CD4-positive, alpha-beta T cell treated with Interleukin-6 at 100 ng/mL for 8 hours (primary cell): ENCODE data around the gene TARS2.

Experiments used
- DNase-seq: peaks from one replicate; pipeline ENCODE4 v3.0.0-alpha.2; 2020; ENCODE audit warnings: mixed read lengths, low spot score

The TARS2 gene

GRCh38 chr1:150537732-150538684 is 50.8 kb downstream of the TARS2 start:
- no peak for DNase-seq

DNA sequence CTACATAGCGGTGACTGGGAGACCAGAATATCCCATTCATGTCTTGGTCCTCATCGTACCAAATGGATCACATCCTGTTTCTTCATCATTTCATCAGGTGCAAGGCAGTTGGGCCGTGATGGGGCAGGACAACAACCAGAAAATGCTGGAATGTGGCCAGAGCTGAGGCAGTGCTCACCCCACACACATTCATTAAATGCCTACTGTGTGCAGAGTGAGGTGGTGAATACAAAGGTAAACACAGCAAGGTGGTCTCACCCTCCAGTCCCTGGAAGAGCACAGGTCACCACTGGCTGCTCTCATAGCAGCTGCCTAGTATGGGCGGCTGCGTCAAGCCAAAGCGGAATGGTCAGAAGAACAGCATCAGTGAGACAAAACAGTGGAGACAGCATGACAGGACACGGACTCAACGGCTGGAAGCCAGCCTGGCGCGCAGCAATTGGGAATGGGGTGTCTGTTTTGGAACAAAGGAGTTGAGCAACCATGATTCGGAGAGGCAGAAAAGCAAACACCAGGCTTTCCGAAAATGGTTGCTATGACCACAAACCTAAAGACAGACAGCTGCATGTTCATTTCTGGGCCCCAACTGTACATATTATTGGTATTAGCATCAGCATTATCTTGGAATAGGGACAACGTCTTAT is 56.4 kb downstream of the TARS2 start:
- no peak for DNase-seq

- DNase-seq, result no peak
These were observed 57.0 kb downstream of the TARS2 start for GRCh38 chr1:150544204-150544603.

DNA sequence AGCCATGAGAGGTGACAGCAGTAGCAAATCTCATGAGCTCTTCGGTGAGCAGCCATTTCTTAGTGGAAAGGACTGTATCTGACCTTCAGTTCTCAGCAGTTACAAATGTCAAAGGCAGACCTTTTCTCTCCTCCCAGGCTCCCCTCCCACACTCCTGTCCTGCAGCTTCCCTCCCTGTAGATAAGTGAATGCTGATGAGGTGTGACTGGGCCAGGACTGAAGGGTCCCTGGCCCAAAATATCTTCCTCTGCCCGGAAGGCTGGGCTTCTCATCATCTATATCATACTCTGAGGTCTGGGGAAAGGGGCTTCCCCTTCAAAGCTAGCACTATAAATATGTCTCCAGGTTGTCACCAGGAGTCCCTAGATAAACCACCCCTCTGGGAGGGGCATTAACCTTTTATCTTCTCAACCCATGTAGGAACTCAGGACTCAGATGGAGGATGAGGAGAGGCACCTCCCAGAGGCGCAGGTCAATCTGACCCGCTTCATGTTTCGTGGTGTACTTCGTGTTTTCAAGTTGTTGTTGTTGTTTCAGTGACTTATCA is 58.3 kb downstream of the TARS2 start:
- no peak for DNase-seq

- DNase-seq, result no peak
These were observed 59.2 kb downstream of the TARS2 start for GRCh38 chr1:150546294-150546937.

GRCh38 chr1:150548324-150548631 is 61.1 kb downstream of the TARS2 start:
- DNase-seq, result no peak

- no peak for DNase-seq
These were observed 61.6 kb downstream of the TARS2 start, which contains the start of gene ADAMTSL4 for GRCh38 chr1:150548632-150549495. Gene ADAMTSL4, plus strand, starts transcription at chr1:150549408. Its CDS starts 2,881 bp downstream, at chr1:150552289.

DNA sequence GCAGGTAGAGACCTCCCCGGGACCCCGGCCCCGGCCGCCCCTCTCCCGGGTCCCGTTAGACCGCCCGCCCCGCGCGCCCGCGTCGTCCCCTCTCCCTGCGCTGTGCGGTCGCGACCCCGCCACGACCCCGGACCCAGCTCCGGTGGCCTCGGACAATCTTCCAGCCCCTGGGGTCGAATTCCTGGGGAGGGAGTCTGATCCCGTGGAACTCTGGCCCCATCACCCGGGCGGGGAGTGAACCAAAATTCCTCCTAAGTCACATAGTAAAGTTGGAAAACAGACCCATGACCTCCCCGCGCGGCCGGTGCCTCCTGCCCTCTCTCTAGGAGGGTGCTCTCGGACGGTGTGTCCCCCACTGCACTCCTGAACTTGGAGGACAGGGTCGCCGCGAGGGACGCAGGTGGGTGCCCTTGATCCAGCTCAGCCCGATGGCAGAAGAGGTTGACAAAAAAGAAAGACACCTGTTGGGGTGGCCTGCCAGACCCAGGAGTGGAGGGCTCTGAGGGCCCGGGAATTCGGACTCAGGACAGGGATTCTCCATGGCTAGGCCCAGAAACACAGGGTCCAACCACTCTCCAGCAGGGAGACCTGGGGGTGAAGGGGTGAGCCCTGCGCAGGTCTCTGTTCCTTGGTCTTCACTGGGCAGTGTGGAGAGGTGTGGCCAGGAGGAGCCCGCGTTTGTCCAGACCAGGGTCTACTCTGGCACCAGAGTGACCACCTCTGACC is 62.4 kb downstream of the TARS2 start:
- no peak for DNase-seq

GRCh38 chr1:150550222-150551050 is 63.2 kb downstream of the TARS2 start:
- DNase-seq, result no peak

- DNase-seq, result no peak
These were observed 64.0 kb downstream of the TARS2 start for GRCh38 chr1:150551051-150551783.

DNA sequence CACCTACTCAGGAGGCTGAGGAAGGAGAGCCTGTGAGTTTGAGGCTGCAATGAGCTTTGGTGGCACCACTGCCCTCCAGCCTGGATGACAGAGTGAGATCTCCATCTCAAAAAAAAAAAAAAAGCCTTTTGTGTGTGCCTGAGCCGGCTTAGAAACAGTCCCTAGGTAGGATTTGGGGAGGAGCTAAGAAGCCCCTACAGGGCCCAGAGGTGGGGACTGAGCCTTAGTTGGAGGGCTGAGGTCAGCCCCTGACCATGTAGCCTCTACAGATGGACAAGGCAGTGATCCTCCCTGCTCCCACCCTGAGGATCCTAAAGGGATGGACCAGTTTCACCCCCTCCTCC is 64.5 kb downstream of the TARS2 start:
- no peak for DNase-seq

GRCh38 chr1:150552128-150552910 is 65.1 kb downstream of the TARS2 start:
- DNase-seq, result no peak

DNA sequence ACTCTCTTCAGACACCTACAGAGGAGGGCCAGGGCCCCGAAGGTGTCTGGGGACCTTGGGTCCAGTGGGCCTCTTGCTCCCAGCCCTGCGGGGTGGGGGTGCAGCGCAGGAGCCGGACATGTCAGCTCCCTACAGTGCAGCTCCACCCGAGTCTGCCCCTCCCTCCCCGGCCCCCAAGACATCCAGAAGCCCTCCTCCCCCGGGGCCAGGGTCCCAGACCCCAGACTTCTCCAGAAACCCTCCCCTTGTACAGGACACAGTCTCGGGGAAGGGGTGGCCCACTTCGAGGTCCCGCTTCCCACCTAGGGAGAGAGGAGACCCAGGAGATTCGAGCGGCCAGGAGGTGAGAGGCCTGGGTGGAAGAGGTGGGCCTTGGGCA is 65.7 kb downstream of the TARS2 start:
- no peak for DNase-seq

GRCh38 chr1:150553392-150554085 is 66.3 kb downstream of the TARS2 start:
- DNase-seq, result no peak

GRCh38 chr1:150554086-150554452 is 66.8 kb downstream of the TARS2 start:
- DNase-seq, result no peak

GRCh38 chr1:150555198-150555970 is 68.2 kb downstream of the TARS2 start:
- DNase-seq, result no peak
